Neural cell (in vitro differentiated cells): ENCODE measurements around the gene ATAD1. TPM values are rescaled to one million over a fixed set of nuclear protein-coding genes. Genes with fewer than 3 reads are reported as not detected.

Experiments used
- H2AFZ ChIP-seq: fragments of 200-600, 300-800 bp; sonication (generic), shearing (Covaris generic); 2 replicates; pipeline ENCODE4 v1.6.0; 2014; ENCODE audit warnings: low read depth, mild to moderate bottlenecking, antibody characterized with exemption, low read length, moderate library complexity
- H3F3A ChIP-seq: fragments of 200-600 bp; shearing (Covaris generic); 2 replicates; pipeline ENCODE4 v1.6.1; 2016; ENCODE audit warnings: mild to moderate bottlenecking, moderate library complexity, mixed read lengths, antibody characterized with exemption, low read length; ENCODE audit not compliant: insufficient read depth, poor library complexity, severe bottlenecking
- H3K27ac ChIP-seq: fragments of 200-600, 300-800 bp; sonication (generic), shearing (Covaris generic); 2 replicates; pipeline ENCODE4 v1.5.1; 2014; ENCODE audit warnings: mild to moderate bottlenecking, low read length, moderate library complexity
- H3K27me3 ChIP-seq: fragments of 300-800, 200-600 bp; sonication (generic), shearing (Covaris generic); 2 replicates; pipeline ENCODE4 v1.6.0; 2014; ENCODE audit warnings: mild to moderate bottlenecking, low read depth, low read length, moderate library complexity; ENCODE audit not compliant: insufficient read depth
- H3K36me3 ChIP-seq: fragments of 300-800, 200-600 bp; sonication (generic), shearing (Covaris generic); 2 replicates; pipeline ENCODE4 v1.5.1; 2014; ENCODE audit warnings: mild to moderate bottlenecking, antibody characterized with exemption, low read length, moderate library complexity; ENCODE audit not compliant: insufficient read depth
- H3K4me2 ChIP-seq: fragments of 300-800, 200-600 bp; sonication (generic), shearing (Covaris generic); 2 replicates; pipeline ENCODE4 v1.6.0; 2014; ENCODE audit warnings: mild to moderate bottlenecking, low read length
- H3K4me3 ChIP-seq: fragments of 300-800, 200-600 bp; sonication (generic), shearing (Covaris generic); 2 replicates; pipeline ENCODE4 v1.5.1; 2014; ENCODE audit warnings: mild to moderate bottlenecking, low read length, moderate library complexity
- H3K79me2 ChIP-seq: fragments of 200-600 bp; shearing (Covaris generic); replicated peaks from 2 replicates; pipeline ENCODE4 v1.6.0; 2014; ENCODE audit warnings: mild to moderate bottlenecking, low read length, moderate library complexity; ENCODE audit not compliant: insufficient read depth
- H3K9ac ChIP-seq: fragments of 300-800, 200-600 bp; sonication (generic), shearing (Covaris generic); 2 replicates; pipeline ENCODE4 v1.6.1; 2016; ENCODE audit warnings: mild to moderate bottlenecking, low read length, mixed read lengths
- H3K9me2 ChIP-seq: fragments of 200-600 bp; shearing (Covaris generic); 2 replicates; pipeline ENCODE4 v1.6.1; 2016; ENCODE audit warnings: mild to moderate bottlenecking, low read length, mixed read lengths; ENCODE audit not compliant: insufficient read depth
- H3K9me3 ChIP-seq: fragments of 200-600, 300-800 bp; sonication (generic), shearing (Covaris generic); 2 replicates; pipeline ENCODE4 v1.6.1; 2016; ENCODE audit warnings: mild to moderate bottlenecking, mixed run types, low read length, moderate library complexity, mixed read lengths
- H4K20me1 ChIP-seq: fragments of 200-600 bp; shearing (Covaris generic); 2 replicates; pipeline ENCODE4 v1.6.1; 2016; ENCODE audit warnings: mild to moderate bottlenecking, mixed run types; ENCODE audit not compliant: insufficient read depth
- CTCF ChIP-seq: fragments of 450-650 bp; IDR thresholded peaks from 2 replicates; pipeline ENCODE4 v1.5.1; 2014; ENCODE audit warnings: antibody characterized with exemption, mild to moderate bottlenecking, moderate library complexity; ENCODE audit not compliant: poor library complexity, severe bottlenecking
- EP300 ChIP-seq: fragments of 450-650 bp; conservative IDR thresholded peaks from 2 replicates; pipeline ENCODE4 v1.6.1; 2014; ENCODE audit warnings: antibody characterized with exemption, mild to moderate bottlenecking, moderate library complexity; ENCODE audit not compliant: poor library complexity, severe bottlenecking
- EZH2 ChIP-seq: fragments of 200-600, 300-800 bp; shearing (Covaris generic), sonication (generic); IDR thresholded peaks from 2 replicates; pipeline ENCODE4 v1.6.1; 2014; ENCODE audit warnings: antibody characterized with exemption, low read length, borderline replicate concordance, mild to moderate bottlenecking; ENCODE audit not compliant: insufficient read depth, poor library complexity, severe bottlenecking
- MXI1 ChIP-seq: fragments of 450-650 bp; conservative IDR thresholded peaks from 2 replicates; pipeline ENCODE4 v1.6.1; 2014; ENCODE audit warnings: antibody characterized with exemption, mild to moderate bottlenecking; ENCODE audit not compliant: poor library complexity, severe bottlenecking
- POLR2AphosphoS5 ChIP-seq: IDR thresholded peaks from 2 replicates; pipeline ENCODE4 v1.6.1; 2012
- RAD21 ChIP-seq: fragments of 450-650 bp; conservative IDR thresholded peaks from 2 replicates; pipeline ENCODE4 v1.6.1; 2014; ENCODE audit warnings: antibody characterized with exemption, mild to moderate bottlenecking, moderate library complexity
- SMC3 ChIP-seq: fragments of 450-650 bp; conservative IDR thresholded peaks from 2 replicates; pipeline ENCODE4 v1.6.1; 2014; ENCODE audit warnings: antibody characterized with exemption, mild to moderate bottlenecking, moderate library complexity; ENCODE audit not compliant: poor library complexity
- TAF1 ChIP-seq: IDR thresholded peaks from 2 replicates; pipeline ENCODE4 v1.6.1; 2012; ENCODE audit warnings: low read depth
- polyA plus RNA-seq: library from polyadenylated mRNA; depleted of rRNA; stranded (reverse); fragments of >200 nt; gene quantifications from 2 replicates; pipeline ENCODE4 v1.2.3, GENCODE V29; 2014
- TF ChIP-seq, protein P1 (sequence below): IDR thresholded peaks from 2 replicates; pipeline ENCODE4 v1.6.1; 2012; ENCODE audit warnings: borderline replicate concordance

Gene ATAD1
- polyA plus RNA-seq, 1 donor from 2014 or later, result 165 TPM

DNA sequence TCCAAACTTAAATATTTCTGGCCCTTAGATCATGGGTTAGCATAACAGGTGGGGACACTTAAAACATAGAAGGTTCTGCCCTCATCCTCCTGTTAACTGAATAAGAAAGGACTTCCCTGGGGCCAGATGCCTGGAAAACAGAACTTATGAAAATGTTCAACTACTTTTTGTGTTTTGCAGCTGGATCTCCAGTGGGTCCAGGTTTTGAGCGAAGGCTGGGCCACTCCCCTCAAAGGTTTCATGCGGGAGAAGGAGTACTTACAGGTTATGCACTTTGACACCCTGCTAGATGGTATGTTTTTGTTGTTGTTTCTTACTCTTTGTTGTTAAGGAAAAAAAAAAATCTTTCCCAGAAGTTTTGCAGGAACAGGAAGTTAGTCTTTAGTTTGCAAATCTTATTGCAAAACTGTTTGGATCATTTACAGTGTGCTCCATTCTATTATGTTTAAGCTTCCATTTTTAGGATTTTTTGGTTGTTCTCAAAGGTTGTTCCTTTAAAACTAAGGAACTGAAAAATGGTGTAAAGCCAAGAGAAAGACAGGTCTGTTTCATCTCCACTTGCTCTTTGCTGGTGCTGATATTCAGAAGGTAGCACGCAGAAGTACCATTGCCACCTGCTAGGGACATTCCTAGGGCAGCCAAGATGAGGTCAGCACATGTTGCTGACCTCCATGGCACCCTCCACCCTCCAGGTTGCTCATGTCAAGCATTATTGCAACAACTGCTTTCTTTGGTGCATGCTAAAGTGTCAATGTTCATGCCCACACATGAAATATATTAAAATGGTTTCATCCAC, 102.3 kb downstream of the ATAD1 start:
- no peaks in the 10 kb centered on the region for H3K79me2 ChIP-seq
- H3K9ac ChIP-seq, result no peak overlapping the region
- no peak overlapping the region for H3K27ac ChIP-seq
- H3K4me2 ChIP-seq, result no peak overlapping the region
- H3K4me3 ChIP-seq, result no peak overlapping the region
- H3K27me3 ChIP-seq, result no peaks in the 10 kb centered on the region
- H4K20me1 ChIP-seq, result no peaks in the 10 kb centered on the region
- H3K9me3 ChIP-seq, result no peaks in the 10 kb centered on the region
- H3F3A ChIP-seq, result no peaks in the 10 kb centered on the region
- H2AFZ ChIP-seq, result no peak overlapping the region
- TF ChIP-seq POLR2AphosphoS5 (no peak), TAF1 (no peak), SMC3 (no peak), MXI1 (no peak), EP300 (no peak), RAD21 (no peak), EZH2 (no peak), CTCF (no peak)
- TF ChIP-seq, protein P1, sequence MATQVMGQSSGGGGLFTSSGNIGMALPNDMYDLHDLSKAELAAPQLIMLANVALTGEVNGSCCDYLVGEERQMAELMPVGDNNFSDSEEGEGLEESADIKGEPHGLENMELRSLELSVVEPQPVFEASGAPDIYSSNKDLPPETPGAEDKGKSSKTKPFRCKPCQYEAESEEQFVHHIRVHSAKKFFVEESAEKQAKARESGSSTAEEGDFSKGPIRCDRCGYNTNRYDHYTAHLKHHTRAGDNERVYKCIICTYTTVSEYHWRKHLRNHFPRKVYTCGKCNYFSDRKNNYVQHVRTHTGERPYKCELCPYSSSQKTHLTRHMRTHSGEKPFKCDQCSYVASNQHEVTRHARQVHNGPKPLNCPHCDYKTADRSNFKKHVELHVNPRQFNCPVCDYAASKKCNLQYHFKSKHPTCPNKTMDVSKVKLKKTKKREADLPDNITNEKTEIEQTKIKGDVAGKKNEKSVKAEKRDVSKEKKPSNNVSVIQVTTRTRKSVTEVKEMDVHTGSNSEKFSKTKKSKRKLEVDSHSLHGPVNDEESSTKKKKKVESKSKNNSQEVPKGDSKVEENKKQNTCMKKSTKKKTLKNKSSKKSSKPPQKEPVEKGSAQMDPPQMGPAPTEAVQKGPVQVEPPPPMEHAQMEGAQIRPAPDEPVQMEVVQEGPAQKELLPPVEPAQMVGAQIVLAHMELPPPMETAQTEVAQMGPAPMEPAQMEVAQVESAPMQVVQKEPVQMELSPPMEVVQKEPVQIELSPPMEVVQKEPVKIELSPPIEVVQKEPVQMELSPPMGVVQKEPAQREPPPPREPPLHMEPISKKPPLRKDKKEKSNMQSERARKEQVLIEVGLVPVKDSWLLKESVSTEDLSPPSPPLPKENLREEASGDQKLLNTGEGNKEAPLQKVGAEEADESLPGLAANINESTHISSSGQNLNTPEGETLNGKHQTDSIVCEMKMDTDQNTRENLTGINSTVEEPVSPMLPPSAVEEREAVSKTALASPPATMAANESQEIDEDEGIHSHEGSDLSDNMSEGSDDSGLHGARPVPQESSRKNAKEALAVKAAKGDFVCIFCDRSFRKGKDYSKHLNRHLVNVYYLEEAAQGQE, result no peak
- H3K9me2 ChIP-seq, result no peaks in the 10 kb centered on the region
- H3K36me3 ChIP-seq, result no peaks in the 10 kb centered on the region

GRCh38 chr10:87713707-87714106, 104.3 kb downstream of the ATAD1 start:
- no peaks in the 10 kb centered on the region for H3K9me2 ChIP-seq
- no peak overlapping the region for H3K27ac ChIP-seq
- no peaks in the 10 kb centered on the region for H3K79me2 ChIP-seq
- no peak overlapping the region for H3K4me2 ChIP-seq
- no peak overlapping the region for H2AFZ ChIP-seq
- H3K27me3 ChIP-seq, result no peaks in the 10 kb centered on the region
- no peak overlapping the region for H3K4me3 ChIP-seq
- no peaks in the 10 kb centered on the region for H3K36me3 ChIP-seq
- no peaks in the 10 kb centered on the region for H4K20me1 ChIP-seq
- no peaks in the 10 kb centered on the region for H3K9me3 ChIP-seq
- no peaks in the 10 kb centered on the region for H3F3A ChIP-seq
- TF ChIP-seq SMC3, result no peak
- no peak for TF ChIP-seq POLR2AphosphoS5
- TF ChIP-seq EZH2, result no peak
- TF ChIP-seq MXI1, result no peak
- TF ChIP-seq RAD21, result no peak
- no peak for TF ChIP-seq CTCF
- no peak overlapping the region for H3K9ac ChIP-seq
